ENCODE results near the gene DNAJC18. TPM values are rescaled to one million over a fixed set of nuclear protein-coding genes. Genes with fewer than 3 reads are reported as not detected.

Gene DNAJC18
- total RNA-seq, 1 donor from 2014 or later, result 11.9 TPM

DNA sequence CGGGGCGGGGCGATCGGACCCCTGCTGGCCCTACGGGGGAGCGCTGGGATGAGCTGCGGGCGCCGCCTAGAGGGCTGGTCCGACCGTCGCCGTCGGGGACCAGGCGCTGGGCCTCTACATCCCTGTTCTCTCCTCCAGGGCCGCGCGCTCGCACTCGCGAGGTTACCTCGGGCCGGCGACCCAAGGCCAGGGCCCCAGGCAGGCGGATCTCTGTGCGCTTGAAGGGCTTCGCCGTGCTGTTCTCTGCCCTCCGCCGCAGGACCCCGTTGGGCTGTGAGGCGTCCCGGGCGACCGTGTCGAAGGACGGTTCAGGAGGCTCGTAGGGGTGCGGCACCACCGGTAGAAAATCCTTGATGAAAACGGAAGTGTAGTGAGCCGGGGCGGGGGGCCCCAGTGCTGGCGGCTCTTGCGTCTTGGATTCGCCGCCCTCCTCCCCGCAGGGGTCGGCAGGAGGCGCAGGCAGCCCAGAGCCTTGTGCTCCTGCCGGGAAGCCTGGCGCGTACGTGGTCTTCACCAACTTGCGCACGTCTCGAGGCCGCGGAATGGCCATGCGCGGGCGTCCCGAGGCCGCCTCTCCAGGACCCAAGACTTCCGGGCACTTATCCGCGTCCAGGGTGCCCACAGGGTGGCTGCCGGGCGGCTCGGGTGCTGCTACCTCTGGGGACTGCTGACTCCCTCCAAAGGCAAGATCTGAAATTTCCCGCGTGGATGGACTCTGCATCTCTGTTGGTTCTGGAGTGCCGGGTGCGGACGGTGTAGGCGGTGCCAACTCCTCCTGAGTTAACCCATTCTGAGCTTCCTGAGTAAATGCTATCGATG is 46.4 kb downstream of the DNAJC18 start:
- peaks cover 19% of the 10 kb centered on the region for H3K27me3 ChIP-seq
- no peaks in the 10 kb centered on the region for H3K9me3 ChIP-seq
- H3K4me3 ChIP-seq, result peak overlapping the region; percentile 58
- H3K36me3 ChIP-seq, result no peaks in the 10 kb centered on the region
- intact Hi-C loops (cut with DNase I), result no loop called here
- DNase-seq (peak; percentile 84), ATAC-seq (peak; percentile 77)
- H3K27ac ChIP-seq, result no peak overlapping the region
- H3K4me1 ChIP-seq, result peaks cover 28% of the 10 kb centered on the region
- TF ChIP-seq, protein P1, sequence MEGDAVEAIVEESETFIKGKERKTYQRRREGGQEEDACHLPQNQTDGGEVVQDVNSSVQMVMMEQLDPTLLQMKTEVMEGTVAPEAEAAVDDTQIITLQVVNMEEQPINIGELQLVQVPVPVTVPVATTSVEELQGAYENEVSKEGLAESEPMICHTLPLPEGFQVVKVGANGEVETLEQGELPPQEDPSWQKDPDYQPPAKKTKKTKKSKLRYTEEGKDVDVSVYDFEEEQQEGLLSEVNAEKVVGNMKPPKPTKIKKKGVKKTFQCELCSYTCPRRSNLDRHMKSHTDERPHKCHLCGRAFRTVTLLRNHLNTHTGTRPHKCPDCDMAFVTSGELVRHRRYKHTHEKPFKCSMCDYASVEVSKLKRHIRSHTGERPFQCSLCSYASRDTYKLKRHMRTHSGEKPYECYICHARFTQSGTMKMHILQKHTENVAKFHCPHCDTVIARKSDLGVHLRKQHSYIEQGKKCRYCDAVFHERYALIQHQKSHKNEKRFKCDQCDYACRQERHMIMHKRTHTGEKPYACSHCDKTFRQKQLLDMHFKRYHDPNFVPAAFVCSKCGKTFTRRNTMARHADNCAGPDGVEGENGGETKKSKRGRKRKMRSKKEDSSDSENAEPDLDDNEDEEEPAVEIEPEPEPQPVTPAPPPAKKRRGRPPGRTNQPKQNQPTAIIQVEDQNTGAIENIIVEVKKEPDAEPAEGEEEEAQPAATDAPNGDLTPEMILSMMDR (IDR thresholded peaks at IDR 0.05), result peak; percentile 53

DNA sequence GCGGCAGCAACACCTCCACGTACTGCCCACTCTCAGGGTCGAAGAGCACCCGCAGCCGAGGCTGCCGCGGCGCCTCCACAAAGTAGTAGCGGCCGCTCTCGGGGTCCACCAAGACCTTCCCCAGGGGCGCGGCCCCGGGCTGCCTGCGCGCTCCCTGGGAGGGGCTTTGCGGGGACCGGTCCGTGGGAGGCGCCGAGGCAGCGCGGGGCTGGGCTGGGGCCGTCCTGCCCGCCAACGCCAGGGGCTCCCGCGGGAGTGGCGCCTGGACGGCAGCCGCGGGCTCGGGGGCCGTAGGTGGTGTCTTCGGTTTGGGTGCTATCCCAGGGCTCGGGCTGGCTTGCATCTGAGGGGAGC is 47.0 kb downstream of the DNAJC18 start:
- Histone ChIP-seq H3K27me3 (peaks cover 19% of the 10 kb centered on the region), H3K36me3 (no peaks in the 10 kb centered on the region), H3K27ac (no peak overlapping the region), H3K4me3 (peak overlapping the region; percentile 58), H3K4me1 (peaks cover 29% of the 10 kb centered on the region), H3K9me3 (no peaks in the 10 kb centered on the region)
- DNase-seq (no peak), ATAC-seq (peak; percentile 1)
- TF ChIP-seq, protein P1 (IDR thresholded peaks at IDR 0.05), result no peak
- intact Hi-C loops (cut with DNase I), result no loop called here

DNA sequence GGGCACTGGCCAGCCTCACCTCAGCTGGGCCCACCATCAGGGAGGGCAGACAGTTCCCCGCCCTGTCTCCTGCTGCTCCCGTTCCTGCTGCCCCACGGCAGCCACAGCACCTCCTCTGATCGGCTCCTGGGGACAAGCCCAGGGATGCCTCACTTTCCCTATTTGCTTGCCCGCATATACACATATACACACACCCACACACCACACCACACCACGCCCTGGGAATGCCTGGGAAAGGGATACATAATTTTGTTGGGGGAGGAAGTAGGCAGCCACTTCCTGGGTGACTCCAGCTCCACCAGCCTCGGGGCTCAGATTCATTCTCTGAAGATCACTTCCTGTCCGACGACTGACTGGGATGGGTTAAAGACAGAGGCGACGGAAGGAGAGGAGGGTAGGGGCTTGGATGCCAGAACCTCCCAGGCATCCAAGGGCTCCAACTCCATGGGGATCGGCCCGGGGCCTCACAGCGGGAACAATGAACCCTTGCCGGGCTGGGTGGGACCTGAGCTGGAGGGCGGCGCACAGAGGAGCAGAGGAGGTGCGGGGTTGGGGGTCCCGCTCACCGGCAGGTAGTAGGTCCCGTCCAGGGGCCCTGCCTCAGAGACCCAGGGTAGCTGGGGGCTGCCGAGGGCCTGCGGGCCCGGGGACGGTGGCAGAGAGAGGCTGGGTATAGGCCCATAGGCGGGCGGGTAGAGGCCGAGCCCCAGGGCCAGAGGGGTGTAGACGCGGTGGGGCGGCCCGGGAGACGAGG is 47.6 kb downstream of the DNAJC18 start:
- peak overlapping the region; percentile 58 for H3K4me3 ChIP-seq
- H3K36me3 ChIP-seq, result no peaks in the 10 kb centered on the region
- intact Hi-C loops (cut with DNase I), result no loop called here
- DNase-seq (no peak), ATAC-seq (no peak)
- peaks cover 29% of the 10 kb centered on the region for H3K4me1 ChIP-seq
- TF ChIP-seq, protein P1 (IDR thresholded peaks at IDR 0.05), result no peak
- H3K9me3 ChIP-seq, result no peaks in the 10 kb centered on the region
- no peak overlapping the region for H3K27ac ChIP-seq
- H3K27me3 ChIP-seq, result peaks cover 19% of the 10 kb centered on the region

DNA sequence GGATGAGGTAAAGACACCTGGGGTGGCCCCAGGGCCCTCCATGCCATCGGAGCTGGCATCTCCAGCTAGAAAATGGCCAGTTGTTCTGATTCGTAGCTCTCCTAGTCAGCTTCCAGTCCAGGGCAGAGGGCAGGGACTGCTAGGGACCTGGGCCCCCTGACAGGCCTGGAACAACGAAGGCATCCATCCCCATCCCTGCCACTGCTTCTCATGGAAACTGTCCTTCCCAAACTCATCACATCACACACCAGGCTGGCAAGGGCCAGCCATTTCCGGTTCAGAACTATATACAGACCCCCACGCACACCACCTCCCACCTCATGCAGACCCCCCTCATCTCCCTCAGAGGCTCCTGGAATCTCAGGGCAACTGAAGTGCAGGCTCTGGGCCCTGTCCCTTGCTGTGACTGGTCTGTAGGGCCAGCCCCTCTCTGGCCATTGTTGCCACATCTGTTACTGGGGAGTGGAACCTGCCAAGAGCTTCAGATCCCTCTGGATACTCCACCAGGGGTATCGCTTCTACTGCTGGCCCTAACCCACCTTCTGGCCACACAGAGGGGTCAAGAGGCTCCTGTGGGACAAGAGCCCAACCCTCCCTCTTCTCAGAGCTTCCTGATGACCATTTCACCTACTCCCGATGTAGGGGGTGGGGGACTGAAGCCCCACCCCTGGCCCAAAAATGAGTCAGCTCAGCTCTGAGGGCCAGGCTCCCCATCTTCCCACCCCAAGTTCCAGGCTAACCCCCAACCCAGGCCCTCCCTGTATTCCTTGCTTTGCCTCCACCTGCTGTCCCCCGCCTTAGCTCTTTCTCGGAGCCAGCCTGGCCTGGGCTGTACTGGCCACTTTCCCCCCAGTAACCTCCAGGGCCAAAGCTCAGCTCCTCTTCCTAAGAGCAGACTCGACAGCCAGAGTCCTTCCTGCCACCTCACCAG is 48.4 kb downstream of the DNAJC18 start:
- H3K4me3 ChIP-seq, result no peak overlapping the region
- DNase-seq, result no peak
- TF ChIP-seq, protein P1 (IDR thresholded peaks at IDR 0.05), result no peak
- peaks cover 29% of the 10 kb centered on the region for H3K4me1 ChIP-seq
- H3K27me3 ChIP-seq, result peaks cover 19% of the 10 kb centered on the region
- intact Hi-C loops (cut with DNase I), result no loop called here
- no peaks in the 10 kb centered on the region for H3K9me3 ChIP-seq
- no peak for ATAC-seq
- no peak overlapping the region for H3K27ac ChIP-seq
- no peaks in the 10 kb centered on the region for H3K36me3 ChIP-seq
